Vagina (tissue), 2 donors: Measurements from ENCODE around the gene CTAGE9. TPM values are rescaled to one million over a fixed set of nuclear protein-coding genes. Genes with fewer than 3 reads are reported as not detected.

Experiments used
- DNase-seq, 2 donors: peaks; one replicate each; pipeline ENCODE4 v3.0.0-alpha.2; 2017; ENCODE audit errors: extremely low spot score in 2 of 2
- H3K27ac ChIP-seq: fragments of 200-600 bp; sonication (generic); one replicate; pipeline ENCODE4 v1.5.1; 2019
- H3K27me3 ChIP-seq: fragments of 200-600 bp; sonication (generic); one replicate; pipeline ENCODE4 v1.5.1; 2019
- H3K36me3 ChIP-seq, 2 donors: fragments of 200-600 bp; sonication (generic); one replicate each; pipeline ENCODE4 v1.5.1; 2017 to 2019
- H3K4me1 ChIP-seq: fragments of 200-600 bp; sonication (generic); one replicate; pipeline ENCODE4 v1.5.1; 2019
- H3K4me3 ChIP-seq, 2 donors: fragments of 200-600 bp; sonication (generic); 1 replicate in 1 of 2; 2 replicates in 1 of 2; pipeline ENCODE4 v1.5.1; 2016 to 2019
- H3K9me3 ChIP-seq: fragments of 200-600 bp; sonication (generic); one replicate; pipeline ENCODE4 v1.5.1; 2019
- POLR2A ChIP-seq, 2 donors: fragments of 450-650 bp; IDR thresholded peaks; one replicate each; pipeline ENCODE4 v1.6.1; 2017; ENCODE audit warnings: antibody characterized with exemption in 2 of 2, mild to moderate bottlenecking in 2 of 2, moderate library complexity in 2 of 2
- POLR2AphosphoS5 ChIP-seq, 2 donors: sonication (generic); formaldehyde crosslinking; IDR thresholded peaks; one replicate each; pipeline ENCODE4 v1.9.0; 2017; ENCODE audit warnings: antibody characterized with exemption in 2 of 2, mild to moderate bottlenecking in 2 of 2, low read depth in 1 of 2; ENCODE audit not compliant: insufficient read depth in 1 of 2
- intact Hi-C: fragments of 100-400 bp; cut with DNase I; formaldehyde crosslinking; loops from one replicate; pipeline ENCODE4 v1.15.1; 2023
- total RNA-seq: library from RNA; depleted of rRNA; stranded (reverse); fragments of >200 nt; gene quantifications from one replicate; pipeline ENCODE4 v1.2.3, GENCODE V29; 2016
- TF ChIP-seq, protein P1 (sequence below), 3 experiments: fragments of 450-650 bp in 2 of 3; fragments of 200-600 bp in 1 of 3; sonication (generic) in 1 of 3; IDR thresholded peaks; one replicate each; pipeline ENCODE4 v1.5.1; 2017 to 2019; ENCODE audit warnings: antibody characterized with exemption in 3 of 3, mild to moderate bottlenecking in 2 of 3, moderate library complexity in 2 of 3

Gene CTAGE9
- total RNA-seq, 1 donor from 2014 or later, result not detected

DNA sequence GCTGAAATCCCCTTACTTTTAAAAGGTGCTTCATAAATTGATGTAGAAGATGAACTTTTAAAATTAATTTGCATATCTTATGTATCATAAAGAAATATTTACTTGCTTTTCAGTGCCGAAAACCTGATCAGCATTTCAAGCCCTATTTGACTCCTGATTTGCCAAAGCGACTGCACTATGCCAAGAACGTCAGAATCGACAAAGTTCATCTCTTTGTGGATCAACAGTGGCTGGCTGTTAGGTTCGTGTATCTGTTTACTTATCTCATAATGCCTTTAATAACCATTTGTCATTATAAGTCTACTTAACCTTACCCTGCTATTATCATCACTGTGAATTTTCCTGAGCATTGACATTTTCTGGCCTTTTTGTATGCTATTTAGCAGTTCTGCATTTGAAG lies 17.4 kb downstream of the CTAGE9 start:
- intact Hi-C loops, result no loop called here
- no peaks in the 10 kb centered on the region for H3K27me3 ChIP-seq
- TF ChIP-seq POLR2A (IDR thresholded peaks at IDR 0.05), result no peak
- no peak for TF ChIP-seq POLR2AphosphoS5 (IDR thresholded peaks at IDR 0.05; ENCODE audit: insufficient read depth in 1 of 2, low read depth in 1 of 2)
- TF ChIP-seq, protein P1, sequence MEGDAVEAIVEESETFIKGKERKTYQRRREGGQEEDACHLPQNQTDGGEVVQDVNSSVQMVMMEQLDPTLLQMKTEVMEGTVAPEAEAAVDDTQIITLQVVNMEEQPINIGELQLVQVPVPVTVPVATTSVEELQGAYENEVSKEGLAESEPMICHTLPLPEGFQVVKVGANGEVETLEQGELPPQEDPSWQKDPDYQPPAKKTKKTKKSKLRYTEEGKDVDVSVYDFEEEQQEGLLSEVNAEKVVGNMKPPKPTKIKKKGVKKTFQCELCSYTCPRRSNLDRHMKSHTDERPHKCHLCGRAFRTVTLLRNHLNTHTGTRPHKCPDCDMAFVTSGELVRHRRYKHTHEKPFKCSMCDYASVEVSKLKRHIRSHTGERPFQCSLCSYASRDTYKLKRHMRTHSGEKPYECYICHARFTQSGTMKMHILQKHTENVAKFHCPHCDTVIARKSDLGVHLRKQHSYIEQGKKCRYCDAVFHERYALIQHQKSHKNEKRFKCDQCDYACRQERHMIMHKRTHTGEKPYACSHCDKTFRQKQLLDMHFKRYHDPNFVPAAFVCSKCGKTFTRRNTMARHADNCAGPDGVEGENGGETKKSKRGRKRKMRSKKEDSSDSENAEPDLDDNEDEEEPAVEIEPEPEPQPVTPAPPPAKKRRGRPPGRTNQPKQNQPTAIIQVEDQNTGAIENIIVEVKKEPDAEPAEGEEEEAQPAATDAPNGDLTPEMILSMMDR (IDR thresholded peaks at IDR 0.05), result no peak
- H3K4me3 ChIP-seq, result no peak overlapping the region
- no peaks in the 10 kb centered on the region for H3K4me1 ChIP-seq
- H3K36me3 ChIP-seq, result no peaks in the 10 kb centered on the region
- H3K27ac ChIP-seq, result no peak overlapping the region
- DNase-seq, result no peak
- H3K9me3 ChIP-seq, result no peaks in the 10 kb centered on the region

DNA sequence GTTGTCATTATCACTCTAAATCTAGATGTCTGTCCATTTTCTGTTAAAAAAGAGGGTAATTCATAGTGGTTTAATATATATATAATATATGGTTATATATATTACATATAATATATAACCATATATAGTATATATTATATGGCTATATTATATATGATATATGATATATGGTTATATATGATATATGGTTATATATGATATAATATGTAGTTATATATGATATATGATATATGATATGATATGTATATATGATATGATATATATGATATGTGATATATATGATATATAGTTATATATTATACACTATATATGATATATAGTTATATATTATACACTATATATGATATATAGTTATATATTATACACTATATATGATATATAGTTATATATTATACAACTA lies 18.2 kb downstream of the CTAGE9 start:
- Histone ChIP-seq H3K36me3 (no peaks in the 10 kb centered on the region), H3K4me1 (no peaks in the 10 kb centered on the region), H3K27ac (no peak overlapping the region), H3K27me3 (no peaks in the 10 kb centered on the region), H3K9me3 (no peaks in the 10 kb centered on the region), H3K4me3 (no peak overlapping the region)
- TF ChIP-seq POLR2AphosphoS5 (IDR thresholded peaks at IDR 0.05; ENCODE audit: insufficient read depth in 1 of 2, low read depth in 1 of 2), result no peak
- no peak for TF ChIP-seq POLR2A (IDR thresholded peaks at IDR 0.05)
- TF ChIP-seq, protein P1 (IDR thresholded peaks at IDR 0.05), result no peak
- intact Hi-C loops, result no loop called here
- DNase-seq, result no peak

DNA sequence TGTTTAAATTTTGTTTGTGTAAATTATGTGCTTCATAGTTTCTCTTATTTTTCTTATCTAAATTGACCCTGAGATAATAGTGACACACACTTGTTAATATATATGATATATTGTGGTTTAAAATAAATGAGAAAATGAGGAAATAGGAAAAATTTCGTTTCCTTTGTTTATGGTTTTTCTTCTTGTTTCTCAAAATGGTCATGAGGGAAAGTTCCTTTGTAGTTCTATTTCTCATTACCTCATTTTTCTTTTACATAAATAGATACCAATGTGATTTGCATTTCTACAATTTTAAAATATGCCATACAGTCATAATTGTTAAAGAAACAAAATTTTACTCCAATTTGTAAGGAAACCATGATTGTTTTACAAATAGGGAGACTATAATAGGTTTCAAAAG lies 18.8 kb downstream of the CTAGE9 start:
- no peaks in the 10 kb centered on the region for H3K4me1 ChIP-seq
- no peaks in the 10 kb centered on the region for H3K36me3 ChIP-seq
- no peak for DNase-seq
- H3K4me3 ChIP-seq, result no peak overlapping the region
- H3K27ac ChIP-seq, result no peak overlapping the region
- no peaks in the 10 kb centered on the region for H3K9me3 ChIP-seq
- no peaks in the 10 kb centered on the region for H3K27me3 ChIP-seq
- TF ChIP-seq, protein P1 (IDR thresholded peaks at IDR 0.05), result no peak
- TF ChIP-seq POLR2A (IDR thresholded peaks at IDR 0.05) (no peak), POLR2AphosphoS5 (IDR thresholded peaks at IDR 0.05; ENCODE audit: insufficient read depth in 1 of 2, low read depth in 1 of 2) (no peak)
- intact Hi-C loops, result no loop called here

DNA sequence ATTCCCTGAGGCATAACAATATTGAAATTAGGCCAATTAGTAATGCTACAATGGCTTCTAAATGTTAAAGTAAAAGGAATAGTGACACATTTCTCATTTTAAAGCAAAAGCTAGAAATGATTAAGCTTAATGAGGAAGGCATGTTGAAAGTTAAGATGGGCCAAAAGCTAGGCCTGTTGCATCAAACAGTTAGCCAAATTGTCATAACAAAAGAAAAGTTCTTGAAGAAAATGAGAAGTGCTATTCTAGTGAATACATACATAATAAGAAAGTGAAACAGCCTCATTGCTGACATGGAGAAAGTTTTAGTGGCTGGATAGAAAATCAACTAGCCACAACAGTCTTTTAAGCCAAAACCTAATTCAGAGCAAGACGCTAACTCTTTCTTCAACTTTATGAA lies 22.5 kb downstream of the CTAGE9 start:
- intact Hi-C loops, result no loop called here
- Histone ChIP-seq H3K4me3 (no peak overlapping the region), H3K36me3 (no peaks in the 10 kb centered on the region), H3K9me3 (no peaks in the 10 kb centered on the region), H3K27me3 (no peaks in the 10 kb centered on the region), H3K27ac (no peak overlapping the region), H3K4me1 (no peaks in the 10 kb centered on the region)
- TF ChIP-seq, protein P1 (IDR thresholded peaks at IDR 0.05), result no peak
- TF ChIP-seq POLR2A (IDR thresholded peaks at IDR 0.05) (no peak), POLR2AphosphoS5 (IDR thresholded peaks at IDR 0.05; ENCODE audit: insufficient read depth in 1 of 2, low read depth in 1 of 2) (no peak)
- no peak for DNase-seq

DNA sequence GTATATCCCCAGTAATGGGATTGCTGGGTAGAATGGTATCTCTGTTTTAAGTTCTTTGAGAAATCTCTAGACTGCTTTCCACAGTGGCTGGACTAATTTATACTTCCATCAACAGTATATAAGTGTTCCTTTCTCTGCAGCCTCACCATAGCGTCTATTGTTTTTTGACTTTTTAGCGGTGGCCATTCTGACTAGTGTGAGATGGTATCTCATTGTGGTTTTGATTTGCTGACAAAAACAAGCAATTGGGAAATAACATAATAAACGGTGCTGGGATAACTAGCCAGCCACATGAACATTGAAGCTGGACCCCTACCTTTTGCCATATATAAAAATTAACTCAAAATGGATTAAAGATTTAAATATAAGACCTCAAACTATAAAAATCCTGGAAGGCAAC lies 23.8 kb downstream of the CTAGE9 start:
- TF ChIP-seq POLR2AphosphoS5 (IDR thresholded peaks at IDR 0.05; ENCODE audit: insufficient read depth in 1 of 2, low read depth in 1 of 2), result no peak
- no peak for TF ChIP-seq POLR2A (IDR thresholded peaks at IDR 0.05)
- TF ChIP-seq, protein P1 (IDR thresholded peaks at IDR 0.05), result no peak

More for the DNA sequence above, 23.8 kb downstream of the CTAGE9 start:
- no peak overlapping the region for H3K4me3 ChIP-seq
- no peak overlapping the region for H3K27ac ChIP-seq
- no peaks in the 10 kb centered on the region for H3K27me3 ChIP-seq
- intact Hi-C loops, result no loop called here
- no peaks in the 10 kb centered on the region for H3K36me3 ChIP-seq
- H3K9me3 ChIP-seq, result no peaks in the 10 kb centered on the region
- DNase-seq, result no peak
- no peaks in the 10 kb centered on the region for H3K4me1 ChIP-seq
